Hepatocyte (in vitro differentiated cells): Measurements from ENCODE around the gene ATXN1. TPM values are rescaled to one million over a fixed set of nuclear protein-coding genes. Genes with fewer than 3 reads are reported as not detected.

Experiments used
- DNase-seq: peaks from one replicate; pipeline ENCODE4 v3.0.0-alpha.2; 2016; ENCODE audit warnings: low spot score
- H2AFZ ChIP-seq: fragments of 200-600 bp; sonication (generic); 2 replicates; pipeline ENCODE4 v1.6.0; 2016; ENCODE audit warnings: antibody characterized with exemption, mild to moderate bottlenecking
- H3K27ac ChIP-seq: fragments of 200-600 bp; sonication (generic); 2 replicates; pipeline ENCODE4 v1.5.1; 2016; ENCODE audit warnings: mild to moderate bottlenecking
- H3K27me3 ChIP-seq: fragments of 200-600 bp; sonication (generic); 2 replicates; pipeline ENCODE4 v1.6.1; 2016
- H3K36me3 ChIP-seq: fragments of 200-600 bp; sonication (generic); replicated peaks from 2 replicates; pipeline ENCODE4 v1.5.1; 2016; ENCODE audit warnings: low read depth; ENCODE audit not compliant: insufficient read depth
- H3K4me1 ChIP-seq: fragments of 200-600 bp; sonication (generic); 2 replicates; pipeline ENCODE4 v1.5.1; 2016; ENCODE audit warnings: mild to moderate bottlenecking, moderate library complexity; ENCODE audit not compliant: insufficient read depth
- H3K4me2 ChIP-seq: fragments of 200-600 bp; sonication (generic); 2 replicates; pipeline ENCODE4 v1.6.0; 2016
- H3K4me3 ChIP-seq: fragments of 200-600 bp; sonication (generic); 2 replicates; pipeline ENCODE4 v1.5.1; 2016; ENCODE audit warnings: mild to moderate bottlenecking
- H3K79me2 ChIP-seq: fragments of 200-600 bp; sonication (generic); 2 replicates; pipeline ENCODE4 v1.6.0; 2017; ENCODE audit warnings: mild to moderate bottlenecking
- H3K9me2 ChIP-seq: fragments of 200-600 bp; sonication (generic); replicated peaks from 2 replicates; pipeline ENCODE4 v1.6.0; 2017; ENCODE audit warnings: mild to moderate bottlenecking; ENCODE audit not compliant: insufficient read depth
- H3K9me3 ChIP-seq: fragments of 200-600 bp; sonication (generic); 2 replicates; pipeline ENCODE4 v1.5.1; 2016; ENCODE audit warnings: low read depth, mild to moderate bottlenecking
- H4K20me1 ChIP-seq: fragments of 200-600 bp; sonication (generic); 2 replicates; pipeline ENCODE4 v1.6.0; 2016; ENCODE audit warnings: mild to moderate bottlenecking; ENCODE audit not compliant: insufficient read depth, poor library complexity, severe bottlenecking
- EZH2 ChIP-seq: fragments of 200-600 bp; sonication (generic); IDR thresholded peaks from 2 replicates; pipeline ENCODE4 v1.6.1; 2016; ENCODE audit warnings: antibody characterized with exemption, mild to moderate bottlenecking, borderline replicate concordance
- EZH2phosphoT487 ChIP-seq: fragments of 200-600 bp; sonication (generic); IDR thresholded peaks from one replicate; pipeline ENCODE4 v1.6.1; 2018; ENCODE audit warnings: antibody characterized with exemption, mild to moderate bottlenecking, low read depth, moderate library complexity; ENCODE audit not compliant: unreplicated experiment, severe bottlenecking
- WGBS: methylation state at CpG from one replicate; pipeline ENCODE4 v1.1.6; 2016; ENCODE audit warnings: low lambda C conversion rate; ENCODE audit errors: missing lambda C conversion rate; 5-methylcytosine and 5-hydroxymethylcytosine counted together
- polyA plus RNA-seq: library from polyadenylated mRNA; unstranded; fragments of >200 nt; fragmentation: Nextera tagmentation; extraction: Ambion mirVana; gene quantifications from 2 replicates; pipeline ENCODE4 v1.2.1, GENCODE V29; 2016
- total RNA-seq: library from RNA; depleted of rRNA; stranded (reverse); fragments of >200 nt; gene quantifications from 2 replicates; pipeline ENCODE4 v1.2.3, GENCODE V29; 2014
- TF ChIP-seq, protein P1 (sequence below): fragments of 200-600 bp; sonication (generic); IDR thresholded peaks from 2 replicates; pipeline ENCODE4 v1.5.1; 2016; ENCODE audit warnings: antibody characterized with exemption, mild to moderate bottlenecking; ENCODE audit not compliant: poor library complexity

The ATXN1 gene
- total and polyA plus RNA-seq, 2 experiments from 2014 or later, result 14.7 to 32.6 TPM

- no peak for DNase-seq
- no peaks in the 10 kb centered on the region for H3K27me3 ChIP-seq
- no peaks in the 10 kb centered on the region for H3K36me3 ChIP-seq
- no peak overlapping the region for H3K27ac ChIP-seq
- H2AFZ ChIP-seq, result no peak overlapping the region
- H3K9me3 ChIP-seq, result no peaks in the 10 kb centered on the region
- TF ChIP-seq EZH2 (no peak), EZH2phosphoT487 (no peak)
- TF ChIP-seq, protein P1, sequence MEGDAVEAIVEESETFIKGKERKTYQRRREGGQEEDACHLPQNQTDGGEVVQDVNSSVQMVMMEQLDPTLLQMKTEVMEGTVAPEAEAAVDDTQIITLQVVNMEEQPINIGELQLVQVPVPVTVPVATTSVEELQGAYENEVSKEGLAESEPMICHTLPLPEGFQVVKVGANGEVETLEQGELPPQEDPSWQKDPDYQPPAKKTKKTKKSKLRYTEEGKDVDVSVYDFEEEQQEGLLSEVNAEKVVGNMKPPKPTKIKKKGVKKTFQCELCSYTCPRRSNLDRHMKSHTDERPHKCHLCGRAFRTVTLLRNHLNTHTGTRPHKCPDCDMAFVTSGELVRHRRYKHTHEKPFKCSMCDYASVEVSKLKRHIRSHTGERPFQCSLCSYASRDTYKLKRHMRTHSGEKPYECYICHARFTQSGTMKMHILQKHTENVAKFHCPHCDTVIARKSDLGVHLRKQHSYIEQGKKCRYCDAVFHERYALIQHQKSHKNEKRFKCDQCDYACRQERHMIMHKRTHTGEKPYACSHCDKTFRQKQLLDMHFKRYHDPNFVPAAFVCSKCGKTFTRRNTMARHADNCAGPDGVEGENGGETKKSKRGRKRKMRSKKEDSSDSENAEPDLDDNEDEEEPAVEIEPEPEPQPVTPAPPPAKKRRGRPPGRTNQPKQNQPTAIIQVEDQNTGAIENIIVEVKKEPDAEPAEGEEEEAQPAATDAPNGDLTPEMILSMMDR, result no peak
- peaks cover 65% of the 10 kb centered on the region for H3K79me2 ChIP-seq
- no peaks in the 10 kb centered on the region for H3K9me2 ChIP-seq
- H3K4me2 ChIP-seq, result no peak overlapping the region
- H3K4me1 ChIP-seq, result peaks cover 27% of the 10 kb centered on the region
- WGBS, result 73% methylated on average over 7 of the region's 7 CpGs
- no peak overlapping the region for H3K4me3 ChIP-seq
- H4K20me1 ChIP-seq, result no peaks in the 10 kb centered on the region
These were observed 63.7 kb downstream of the ATXN1 start for GRCh38 chr6:16697437-16698161.

- H3K27ac ChIP-seq, result no peak overlapping the region
- 100% methylated on average over 2 of the region's 2 CpGs for WGBS
- no peak overlapping the region for H2AFZ ChIP-seq
- H3K79me2 ChIP-seq, result peaks cover 66% of the 10 kb centered on the region
- no peak overlapping the region for H3K4me2 ChIP-seq
- H3K9me3 ChIP-seq, result no peaks in the 10 kb centered on the region
- TF ChIP-seq EZH2, result no peak
- H3K36me3 ChIP-seq, result no peaks in the 10 kb centered on the region
- DNase-seq, result no peak
- no peak overlapping the region for H3K4me3 ChIP-seq
- H3K4me1 ChIP-seq, result peaks cover 27% of the 10 kb centered on the region
- H3K27me3 ChIP-seq, result no peaks in the 10 kb centered on the region
- H3K9me2 ChIP-seq, result no peaks in the 10 kb centered on the region
- no peaks in the 10 kb centered on the region for H4K20me1 ChIP-seq
These were observed 64.8 kb downstream of the ATXN1 start for GRCh38 chr6:16696496-16696895.

DNA sequence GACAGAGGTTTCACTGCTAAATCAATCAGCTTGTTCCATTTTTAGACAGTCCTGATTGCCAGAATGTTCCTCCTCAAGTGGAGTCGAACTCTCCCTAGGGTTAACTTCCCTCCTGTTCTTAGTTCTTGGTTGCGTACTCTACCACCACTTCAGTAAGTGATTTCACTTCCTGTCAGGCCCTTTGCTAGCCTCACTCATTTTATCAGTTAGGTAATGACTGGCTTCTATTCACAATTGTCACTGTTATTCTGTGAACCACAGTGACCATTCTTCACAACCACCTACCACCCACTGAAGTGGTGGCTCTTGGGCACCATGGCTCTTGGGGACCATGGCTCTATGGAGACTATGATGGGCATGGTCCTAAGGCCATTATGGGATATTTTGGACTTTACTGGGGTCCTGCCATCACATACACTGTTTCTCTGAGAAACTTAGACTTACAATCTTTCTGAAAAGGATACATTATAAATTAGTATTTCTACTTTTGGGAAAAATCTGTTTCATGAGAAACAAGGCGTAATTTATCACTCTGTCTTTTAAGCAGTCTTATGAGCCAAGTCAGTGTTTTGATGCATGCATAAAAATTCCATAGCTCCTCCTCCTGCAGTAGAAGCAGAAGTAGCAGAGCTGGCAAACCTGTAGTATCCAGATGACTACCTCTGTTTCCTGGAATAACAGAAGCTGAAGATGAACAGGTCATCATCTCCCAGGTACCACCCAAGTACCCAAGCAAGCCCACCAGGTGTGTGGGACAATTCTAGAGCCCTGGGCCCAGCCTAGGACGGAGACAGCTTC is 66.3 kb downstream of the ATXN1 start:
- WGBS, result 92% methylated on average over 4 of the region's 4 CpGs
- no peak for TF ChIP-seq EZH2
- Histone ChIP-seq H4K20me1 (no peaks in the 10 kb centered on the region), H3K4me2 (no peak overlapping the region), H3K27me3 (no peaks in the 10 kb centered on the region), H3K79me2 (peaks cover 53% of the 10 kb centered on the region), H2AFZ (no peak overlapping the region), H3K4me1 (peaks cover 23% of the 10 kb centered on the region), H3K27ac (no peak overlapping the region), H3K4me3 (no peak overlapping the region), H3K9me2 (no peaks in the 10 kb centered on the region), H3K9me3 (no peaks in the 10 kb centered on the region), H3K36me3 (no peaks in the 10 kb centered on the region)
- no peak for DNase-seq

DNA sequence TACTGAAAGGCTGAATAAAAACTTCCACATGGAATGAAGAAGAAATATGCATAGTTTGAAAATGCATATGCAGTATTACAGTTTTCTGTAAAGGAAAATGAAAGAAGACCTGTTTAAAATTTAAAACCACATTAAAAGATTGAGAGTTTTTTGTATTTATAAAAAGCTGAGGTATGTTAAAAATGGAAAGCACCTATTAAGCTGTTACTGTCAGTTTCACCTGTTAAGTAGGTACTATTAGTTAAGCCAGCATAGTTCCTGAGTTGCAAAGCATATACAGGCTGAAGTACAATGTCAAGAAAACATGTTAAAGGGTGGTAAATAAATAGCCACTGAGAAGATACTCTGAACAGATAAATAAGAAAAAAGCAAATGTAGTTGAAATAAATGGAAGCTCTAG is 69.9 kb downstream of the ATXN1 start:
- H3K36me3 ChIP-seq, result no peaks in the 10 kb centered on the region
- no peak overlapping the region for H3K4me3 ChIP-seq
- peaks cover 49% of the 10 kb centered on the region for H3K79me2 ChIP-seq
- H3K4me1 ChIP-seq, result peaks cover 4% of the 10 kb centered on the region
- no peak for TF ChIP-seq EZH2phosphoT487
- no peak for TF ChIP-seq EZH2
- TF ChIP-seq, protein P1, result no peak
- H3K9me3 ChIP-seq, result no peaks in the 10 kb centered on the region
- no peak overlapping the region for H3K4me2 ChIP-seq
- H3K27ac ChIP-seq, result no peak overlapping the region
- H3K27me3 ChIP-seq, result no peaks in the 10 kb centered on the region
- no peak for DNase-seq
- H3K9me2 ChIP-seq, result no peaks in the 10 kb centered on the region
- no peaks in the 10 kb centered on the region for H4K20me1 ChIP-seq
- H2AFZ ChIP-seq, result no peak overlapping the region
